ENCODE data around the gene RBFA. TPM values are rescaled to one million over a fixed set of nuclear protein-coding genes. Genes with fewer than 3 reads are reported as not detected.

Gene RBFA
- total and polyA plus RNA-seq, 10 of the 15 experiments (the other 5 are each of a cell fraction or from before 2014, with no cell fraction given), result 7.2 to 56.0 (median 37.7) TPM

DNA sequence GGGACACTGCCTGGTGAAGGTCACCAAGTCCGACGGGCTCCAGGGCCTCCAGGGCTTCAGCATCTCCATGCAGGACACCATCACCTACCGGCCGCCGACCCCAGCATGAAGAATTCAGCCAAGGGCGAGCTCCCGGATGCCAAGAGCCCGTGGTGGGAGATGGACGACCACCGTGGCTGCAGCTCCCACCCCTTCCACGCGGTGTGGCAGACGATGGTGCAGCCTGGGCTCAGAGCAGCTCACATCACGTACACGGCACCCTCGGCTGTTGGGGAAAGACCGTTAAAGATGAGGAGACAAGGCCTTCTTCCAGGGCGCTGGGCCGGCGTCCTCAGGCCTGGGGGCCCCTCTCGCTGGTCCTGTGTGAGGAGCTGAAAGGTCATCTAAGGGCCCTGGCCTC, 43.6 kb downstream of the RBFA start:
- Histone ChIP-seq H2AFZ (ENCODE audit: control insufficient read depth, low read depth, low read length) (no peak overlapping the region), H3K36me3 (ENCODE audit: control insufficient read depth in 2 of 2, insufficient read depth in 2 of 2, low read length in 1 of 2) (no peaks in the 10 kb centered on the region), H3K9me3 (replicated peaks; ENCODE audit: control insufficient read depth, insufficient read depth, low read length) (no peaks in the 10 kb centered on the region; the same call in 1 of the 3 replicates), H3K4me1 (ENCODE audit: control insufficient read depth, insufficient read depth, low read length) (no peaks in the 10 kb centered on the region), H4K20me1 (ENCODE audit: control insufficient read depth, insufficient read depth) (no peaks in the 10 kb centered on the region), H3K27me3 (replicated peaks in 1 of 2; ENCODE audit: control insufficient read depth in 2 of 2, insufficient read depth in 2 of 2, low read length in 1 of 2) (no peaks in the 10 kb centered on the region; a peak in 1 of 4 replicates), H3K4me3 (no peak overlapping the region), H3K27ac (ENCODE audit: control insufficient read depth, insufficient read depth) (no peak overlapping the region), H3K4me2 (ENCODE audit: control insufficient read depth, insufficient read depth) (no peak overlapping the region), H3K9ac (ENCODE audit: control insufficient read depth, insufficient read depth, low read length) (no peak overlapping the region), H3K79me2 (ENCODE audit: control insufficient read depth, insufficient read depth, low read length) (no peaks in the 10 kb centered on the region)
- WGBS (ENCODE audit: insufficient coverage, insufficient replicate concordance, low lambda C conversion rate, missing lambda C conversion rate), result 59% methylated on average over 19 of the region's 21 CpGs
- intact Hi-C loops (cut with micrococcal nuclease; ENCODE audit: unreplicated experiment) (no loop called here), in situ Hi-C loops (cut with MboI) (no loop called here)
- RAD21 ChIA-PET (ENCODE audit: unreplicated experiment), result no interaction called here
- no TSS peak for BruUV-seq (replicated peaks)
- SMC1A ChIA-PET (ENCODE audit: uncharacterized antibody, unreplicated experiment), result no interaction called here
- DNase-seq (ENCODE audit: low read depth, low spot score) (no peak), FAIRE-seq (no peak), ATAC-seq (no peak)
- CTCF ChIA-PET, result no interaction called here
- TF ChIP-seq LARP7 (IDR thresholded peaks at IDR 0.05) (no peak), TBL1XR1 (IDR thresholded peaks at IDR 0.05; ENCODE audit: low read depth, low read length) (no peak), ZNF24 (IDR thresholded peaks at IDR 0.05) (no peak), ATF7 (IDR thresholded peaks at IDR 0.05; ENCODE audit: low read depth) (no peak), SUPT20H (IDR thresholded peaks at IDR 0.05; ENCODE audit: borderline replicate concordance, control insufficient read depth, low read depth, low read length) (no peak), IRF4 (IDR thresholded peaks at IDR 0.05; ENCODE audit: low read depth, low read length) (no peak), HSF1 (IDR thresholded peaks at IDR 0.05; ENCODE audit: low read depth, low read length) (no peak), HDAC6 (IDR thresholded peaks at IDR 0.05; ENCODE audit: unreplicated experiment) (no peak), ZNF207 (IDR thresholded peaks at IDR 0.05; ENCODE audit: borderline replicate concordance) (no peak), CHD2 (IDR thresholded peaks at IDR 0.05; ENCODE audit: borderline replicate concordance, low read depth, low read length) (no peak)
- TF ChIP-seq, protein P1, sequence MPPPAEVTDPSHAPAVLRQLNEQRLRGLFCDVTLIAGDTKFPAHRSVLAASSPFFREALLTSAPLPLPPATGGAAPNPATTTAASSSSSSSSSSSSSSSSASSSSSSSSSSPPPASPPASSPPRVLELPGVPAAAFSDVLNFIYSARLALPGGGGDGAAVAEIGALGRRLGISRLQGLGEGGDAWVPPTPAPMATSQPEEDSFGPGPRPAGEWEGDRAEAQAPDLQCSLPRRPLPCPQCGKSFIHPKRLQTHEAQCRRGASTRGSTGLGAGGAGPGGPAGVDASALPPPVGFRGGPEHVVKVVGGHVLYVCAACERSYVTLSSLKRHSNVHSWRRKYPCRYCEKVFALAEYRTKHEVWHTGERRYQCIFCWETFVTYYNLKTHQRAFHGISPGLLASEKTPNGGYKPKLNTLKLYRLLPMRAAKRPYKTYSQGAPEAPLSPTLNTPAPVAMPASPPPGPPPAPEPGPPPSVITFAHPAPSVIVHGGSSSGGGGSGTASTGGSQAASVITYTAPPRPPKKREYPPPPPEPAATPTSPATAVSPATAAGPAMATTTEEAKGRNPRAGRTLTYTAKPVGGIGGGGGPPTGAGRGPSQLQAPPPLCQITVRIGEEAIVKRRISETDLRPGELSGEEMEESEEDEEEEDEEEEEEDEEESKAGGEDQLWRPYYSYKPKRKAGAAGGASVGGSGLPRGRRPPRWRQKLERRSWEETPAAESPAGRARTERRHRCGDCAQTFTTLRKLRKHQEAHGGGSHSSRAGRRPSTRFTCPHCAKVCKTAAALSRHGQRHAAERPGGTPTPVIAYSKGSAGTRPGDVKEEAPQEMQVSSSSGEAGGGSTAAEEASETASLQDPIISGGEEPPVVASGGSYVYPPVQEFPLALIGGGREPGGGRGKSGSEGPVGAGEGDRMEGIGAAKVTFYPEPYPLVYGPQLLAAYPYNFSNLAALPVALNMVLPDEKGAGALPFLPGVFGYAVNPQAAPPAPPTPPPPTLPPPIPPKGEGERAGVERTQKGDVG (CRISPR knock-in tag; IDR thresholded peaks at IDR 0.05), result no peak
- TF ChIP-seq, protein P2, sequence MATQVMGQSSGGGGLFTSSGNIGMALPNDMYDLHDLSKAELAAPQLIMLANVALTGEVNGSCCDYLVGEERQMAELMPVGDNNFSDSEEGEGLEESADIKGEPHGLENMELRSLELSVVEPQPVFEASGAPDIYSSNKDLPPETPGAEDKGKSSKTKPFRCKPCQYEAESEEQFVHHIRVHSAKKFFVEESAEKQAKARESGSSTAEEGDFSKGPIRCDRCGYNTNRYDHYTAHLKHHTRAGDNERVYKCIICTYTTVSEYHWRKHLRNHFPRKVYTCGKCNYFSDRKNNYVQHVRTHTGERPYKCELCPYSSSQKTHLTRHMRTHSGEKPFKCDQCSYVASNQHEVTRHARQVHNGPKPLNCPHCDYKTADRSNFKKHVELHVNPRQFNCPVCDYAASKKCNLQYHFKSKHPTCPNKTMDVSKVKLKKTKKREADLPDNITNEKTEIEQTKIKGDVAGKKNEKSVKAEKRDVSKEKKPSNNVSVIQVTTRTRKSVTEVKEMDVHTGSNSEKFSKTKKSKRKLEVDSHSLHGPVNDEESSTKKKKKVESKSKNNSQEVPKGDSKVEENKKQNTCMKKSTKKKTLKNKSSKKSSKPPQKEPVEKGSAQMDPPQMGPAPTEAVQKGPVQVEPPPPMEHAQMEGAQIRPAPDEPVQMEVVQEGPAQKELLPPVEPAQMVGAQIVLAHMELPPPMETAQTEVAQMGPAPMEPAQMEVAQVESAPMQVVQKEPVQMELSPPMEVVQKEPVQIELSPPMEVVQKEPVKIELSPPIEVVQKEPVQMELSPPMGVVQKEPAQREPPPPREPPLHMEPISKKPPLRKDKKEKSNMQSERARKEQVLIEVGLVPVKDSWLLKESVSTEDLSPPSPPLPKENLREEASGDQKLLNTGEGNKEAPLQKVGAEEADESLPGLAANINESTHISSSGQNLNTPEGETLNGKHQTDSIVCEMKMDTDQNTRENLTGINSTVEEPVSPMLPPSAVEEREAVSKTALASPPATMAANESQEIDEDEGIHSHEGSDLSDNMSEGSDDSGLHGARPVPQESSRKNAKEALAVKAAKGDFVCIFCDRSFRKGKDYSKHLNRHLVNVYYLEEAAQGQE (IDR thresholded peaks at IDR 0.05; ENCODE audit: low read depth, low read length), result no peak
- POLR2A ChIA-PET, result no interaction called here

All from GM12878 (cell line).